Esophagus squamous epithelium (tissue), 5 donors: Measurements from ENCODE around the gene SPEN. TPM values are rescaled to one million over a fixed set of nuclear protein-coding genes. Genes with fewer than 3 reads are reported as not detected.
"Not testable (repeated sequence)": the region's sequence is repeated elsewhere in the genome, so short reads cannot be mapped to it uniquely, and the experiment has no call there.

Experiments used
- DNase-seq: peaks from one replicate; lab custom pipeline; 2025; lab: John Stamatoyannopoulos, UW
- H3K27ac ChIP-seq, 4 donors: fragments of 200-600 bp; sonication (generic); one replicate each; pipeline ENCODE4 v1.5.1; 2016 to 2019; ENCODE audit warnings: mild to moderate bottlenecking in 1 of 4
- H3K27me3 ChIP-seq, 4 donors: fragments of 200-600 bp; sonication (generic); 1 replicate in 3 of 4; 2 replicates in 1 of 4; pipeline versions ENCODE4 v1.5.1 to v1.6.0; 2017 to 2021; ENCODE audit warnings: antibody characterized with exemption in 1 of 4
- H3K36me3 ChIP-seq, 3 donors: fragments of 200-600 bp; sonication (generic); one replicate each; pipeline ENCODE4 v1.5.1; 2016 to 2019
- H3K4me1 ChIP-seq, 3 donors: fragments of 200-600 bp; sonication (generic); one replicate each; pipeline ENCODE4 v1.5.1; 2017 to 2019
- H3K4me3 ChIP-seq, 4 donors: fragments of 200-600 bp; sonication (generic); 1 replicate in 3 of 4; 2 replicates in 1 of 4; pipeline ENCODE4 v1.5.1; 2016 to 2019; ENCODE audit warnings: mild to moderate bottlenecking in 2 of 4, moderate library complexity in 1 of 4
- H3K9me3 ChIP-seq, 3 donors: fragments of 200-600 bp; sonication (generic); one replicate each; pipeline ENCODE4 v1.5.1; 2016 to 2019
- POLR2A ChIP-seq, 4 donors: fragments of 450-650 bp; IDR thresholded peaks; one replicate each; pipeline ENCODE4 v1.6.1; 2017; ENCODE audit warnings: antibody characterized with exemption in 4 of 4, mild to moderate bottlenecking in 4 of 4, moderate library complexity in 3 of 4
- WGBS, 2 donors: methylation state at CpG; one replicate each; pipeline ENCODE4 v1.1.5; 2018; 5-methylcytosine and 5-hydroxymethylcytosine counted together
- intact Hi-C: fragments of 100-400 bp; cut with DNase I; formaldehyde crosslinking; loops from one replicate; pipeline ENCODE4 v1.15.0; 2022
- total RNA-seq, 4 donors: library from RNA; depleted of rRNA; stranded (reverse); fragments of >200 nt; gene quantifications; one replicate each; pipeline ENCODE4 v1.1.0, GENCODE V29; 2016
- TF ChIP-seq, protein P1 (sequence below), 6 experiments: fragments of 450-650 bp in 4 of 6; fragments of 200-600 bp in 2 of 6; sonication (generic) in 2 of 6; IDR thresholded peaks; one replicate each; pipeline ENCODE4 v1.5.1; 2016 to 2019; ENCODE audit warnings: antibody characterized with exemption in 6 of 6, mild to moderate bottlenecking in 4 of 6, moderate library complexity in 4 of 6
- donor health status: DM: yes; HTN: yes; CAD: no.

Gene SPEN
- total RNA-seq, 4 donors from 2014 or later = 22.4 to 36.0 (median 30.5) TPM

DNA sequence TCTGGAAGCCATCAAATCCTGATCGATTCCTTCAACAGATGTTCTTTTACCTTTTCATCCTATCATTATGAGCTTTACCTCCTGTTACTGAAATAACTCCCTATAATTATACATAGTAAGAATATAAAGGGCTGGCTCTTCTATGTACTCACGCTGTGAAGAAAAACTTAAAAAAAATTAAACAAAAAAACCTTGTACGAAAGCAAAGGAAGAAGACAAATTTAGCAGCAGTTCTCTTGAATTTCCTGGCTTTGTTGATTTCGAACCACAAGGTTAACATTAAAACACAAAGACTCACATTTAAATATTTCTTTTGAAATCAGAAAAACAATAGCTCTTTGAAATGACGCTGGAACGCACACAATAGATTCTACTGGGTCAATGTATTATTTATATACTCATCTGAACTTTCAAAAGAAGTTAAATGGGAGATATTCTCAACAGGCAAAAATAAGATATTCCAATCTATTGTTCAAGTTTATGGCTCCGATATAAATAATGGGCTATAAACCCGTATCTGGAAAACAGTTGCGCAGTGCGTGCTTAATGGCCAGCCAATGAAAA, 13.6 kb upstream of the SPEN start:
- DNase-seq = no peak
- intact Hi-C loops = no loop called here
- Histone ChIP-seq H3K4me3 (peak overlapping the region; percentile 63 to 86 (median 75)), H3K27me3 (no peaks in the 10 kb centered on the region), H3K4me1 (peaks cover 24 to 66% (median 30%) of the 10 kb centered on the region in 3 donors), H3K27ac (peak overlapping the region; percentile 99 to 100 (median 99)), H3K9me3 (no peaks in the 10 kb centered on the region), H3K36me3 (no peaks in the 10 kb centered on the region)
- WGBS, 2 donors = 0% methylated on average over 10 of the region's 10 CpGs
- no peak for TF ChIP-seq POLR2A (IDR thresholded peaks at IDR 0.05)
- TF ChIP-seq, protein P1, sequence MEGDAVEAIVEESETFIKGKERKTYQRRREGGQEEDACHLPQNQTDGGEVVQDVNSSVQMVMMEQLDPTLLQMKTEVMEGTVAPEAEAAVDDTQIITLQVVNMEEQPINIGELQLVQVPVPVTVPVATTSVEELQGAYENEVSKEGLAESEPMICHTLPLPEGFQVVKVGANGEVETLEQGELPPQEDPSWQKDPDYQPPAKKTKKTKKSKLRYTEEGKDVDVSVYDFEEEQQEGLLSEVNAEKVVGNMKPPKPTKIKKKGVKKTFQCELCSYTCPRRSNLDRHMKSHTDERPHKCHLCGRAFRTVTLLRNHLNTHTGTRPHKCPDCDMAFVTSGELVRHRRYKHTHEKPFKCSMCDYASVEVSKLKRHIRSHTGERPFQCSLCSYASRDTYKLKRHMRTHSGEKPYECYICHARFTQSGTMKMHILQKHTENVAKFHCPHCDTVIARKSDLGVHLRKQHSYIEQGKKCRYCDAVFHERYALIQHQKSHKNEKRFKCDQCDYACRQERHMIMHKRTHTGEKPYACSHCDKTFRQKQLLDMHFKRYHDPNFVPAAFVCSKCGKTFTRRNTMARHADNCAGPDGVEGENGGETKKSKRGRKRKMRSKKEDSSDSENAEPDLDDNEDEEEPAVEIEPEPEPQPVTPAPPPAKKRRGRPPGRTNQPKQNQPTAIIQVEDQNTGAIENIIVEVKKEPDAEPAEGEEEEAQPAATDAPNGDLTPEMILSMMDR (IDR thresholded peaks at IDR 0.05) = no peak

DNA sequence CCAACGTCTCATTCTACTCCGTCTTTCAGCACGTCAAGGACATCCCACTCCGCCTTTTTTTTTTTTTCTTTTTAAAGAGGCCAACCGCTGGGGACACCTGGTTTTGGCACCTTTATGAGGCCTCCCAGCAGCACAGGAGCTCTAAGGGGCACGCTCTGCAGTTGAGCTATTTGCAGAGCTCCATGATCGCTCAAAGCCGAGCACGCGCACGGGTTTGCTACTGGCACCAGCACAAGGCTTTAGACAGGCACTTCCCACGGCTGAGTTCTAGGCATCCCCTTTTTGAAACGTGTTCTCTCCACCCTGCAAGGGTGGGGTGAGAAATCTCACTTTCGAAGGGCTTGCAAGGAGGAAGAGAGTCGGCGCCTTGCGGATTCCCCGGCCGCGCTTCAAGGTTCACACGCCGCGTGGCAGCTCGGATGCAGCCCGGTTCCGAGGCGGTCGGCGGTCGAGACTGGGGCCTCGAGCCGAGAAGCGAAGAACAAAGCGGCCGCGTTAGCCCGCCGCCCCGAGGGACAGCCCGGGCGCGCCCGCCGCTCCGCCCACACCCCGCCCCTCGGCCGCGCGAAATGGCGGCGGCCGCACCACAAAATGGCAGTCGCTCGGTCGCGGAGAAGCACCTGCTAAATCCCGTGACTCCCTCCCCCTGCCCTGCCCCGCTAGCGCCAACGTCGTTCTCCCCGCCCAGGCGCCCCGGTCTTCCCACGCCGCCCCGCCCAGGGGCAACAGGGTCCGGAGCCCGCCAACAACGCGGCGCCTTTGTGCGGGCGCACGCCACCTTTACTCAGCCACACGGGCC, 12.9 kb upstream of the SPEN start:
- no peaks in the 10 kb centered on the region for H3K9me3 ChIP-seq
- TF ChIP-seq, protein P1 (IDR thresholded peaks at IDR 0.05) = peak in 1 of 6 experiments; percentile 2
- peak in 3 of 4 donors; percentile 6 to 80 (median 58) for TF ChIP-seq POLR2A (IDR thresholded peaks at IDR 0.05)
- DNase-seq = peak; percentile 50
- 1% methylated on average over 10 to 21 of the region's 77 CpGs for WGBS, 2 donors
- no peaks in the 10 kb centered on the region for H3K27me3 ChIP-seq
- no peaks in the 10 kb centered on the region for H3K36me3 ChIP-seq
- H3K4me1 ChIP-seq = peaks cover 23 to 60% (median 27%) of the 10 kb centered on the region in 3 donors
- intact Hi-C loops = no loop called here
- peak overlapping the region; percentile 99 to 100 (median 99) for H3K27ac ChIP-seq
- H3K4me3 ChIP-seq = peak overlapping the region; percentile 63 to 86 (median 75)

DNA sequence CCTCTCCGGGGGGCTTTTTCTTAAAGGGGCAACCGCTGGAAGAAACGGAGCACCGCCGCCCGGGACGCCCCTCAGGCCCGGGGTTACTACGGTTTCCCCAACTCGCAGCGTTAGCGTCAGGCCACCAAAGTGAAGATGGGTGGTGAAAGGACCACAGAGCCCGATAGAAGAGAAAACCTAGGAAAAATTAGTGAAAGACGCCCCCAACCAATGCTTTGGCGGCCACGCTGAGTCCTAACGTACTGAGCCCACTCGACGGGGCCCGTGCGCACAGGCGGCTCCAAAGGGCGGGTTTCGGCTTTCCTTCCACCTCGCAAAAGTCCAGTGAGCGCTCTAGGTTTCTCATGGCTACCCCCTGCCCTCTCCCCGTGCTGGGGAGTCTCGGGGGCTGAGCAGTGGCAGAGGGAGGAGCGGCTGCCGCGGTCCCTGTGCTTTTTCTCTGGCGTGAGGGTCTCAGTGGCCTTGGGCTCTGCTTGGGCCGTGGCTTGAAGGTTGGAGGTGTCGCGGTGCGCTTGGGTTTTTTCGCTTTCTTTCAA, 12.2 kb upstream of the SPEN start:
- WGBS, 2 donors = 0 to 1% methylated on average over 12 to 19 of the region's 37 CpGs
- DNase-seq = no peak
- intact Hi-C loops = no loop called here

DNA sequence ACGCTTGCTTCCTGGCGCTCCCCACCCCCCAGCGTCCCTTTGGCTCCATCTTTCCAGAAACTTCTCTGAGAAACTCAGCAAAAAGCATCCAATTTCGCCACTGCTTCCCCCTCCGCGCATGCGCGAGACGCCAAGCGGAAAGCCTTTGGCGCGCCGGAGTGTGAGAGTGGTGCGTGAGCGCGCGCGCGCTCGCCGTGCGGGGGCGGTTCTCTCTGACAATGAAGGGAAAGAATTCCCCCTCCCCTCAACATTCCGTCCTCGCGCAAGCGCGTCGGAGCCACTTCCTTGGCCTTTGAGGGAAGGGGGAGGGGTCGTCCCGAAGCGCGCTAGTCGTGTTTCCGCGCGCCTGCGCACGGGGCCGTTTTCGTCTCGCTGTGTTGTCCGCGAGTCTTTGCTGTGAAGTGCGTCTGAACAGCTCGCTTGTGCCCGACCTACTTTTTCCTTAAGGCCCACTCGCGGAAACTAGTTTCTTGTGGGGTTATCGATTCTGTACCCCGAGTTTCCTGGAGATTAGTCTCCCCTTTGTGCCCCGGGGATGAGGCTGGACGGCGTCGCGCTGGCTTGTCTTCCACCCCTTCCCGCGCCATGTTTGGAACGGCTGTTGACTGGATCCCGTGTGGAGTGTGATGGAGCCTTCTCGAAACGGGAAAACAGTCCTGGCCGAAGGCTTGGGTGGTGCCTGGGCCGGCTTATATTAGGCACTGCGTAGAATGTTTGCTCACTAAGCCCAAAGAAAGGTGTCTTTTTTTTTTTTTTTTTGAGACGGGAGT, 11.6 kb upstream of the SPEN start:
- intact Hi-C loops = no loop called here
- Histone ChIP-seq H3K4me3 (peak overlapping the region; percentile 63 to 86 (median 75)), H3K27ac (peak overlapping the region; percentile 99 to 100 (median 99)), H3K27me3 (no peaks in the 10 kb centered on the region), H3K9me3 (no peaks in the 10 kb centered on the region), H3K36me3 (no peaks in the 10 kb centered on the region), H3K4me1 (peaks cover 16 to 46% (median 22%) of the 10 kb centered on the region in 3 donors)
- TF ChIP-seq, protein P1 (IDR thresholded peaks at IDR 0.05) = peak in 1 of 6 experiments; percentile 45
- peak in 3 of 4 donors; percentile 78 to 92 (median 88) for TF ChIP-seq POLR2A (IDR thresholded peaks at IDR 0.05)
- 1 to 6% methylated on average over 16 to 59 of the region's 66 CpGs for WGBS, 2 donors
- peak; percentile 92 for DNase-seq

More for the DNA sequence above, 12.2 kb upstream of the SPEN start:
- Histone ChIP-seq H3K36me3 (no peaks in the 10 kb centered on the region), H3K4me1 (peaks cover 20 to 53% (median 25%) of the 10 kb centered on the region in 3 donors), H3K27me3 (no peaks in the 10 kb centered on the region), H3K9me3 (no peaks in the 10 kb centered on the region), H3K4me3 (peak overlapping the region; percentile 63 to 86 (median 75)), H3K27ac (peak overlapping the region; percentile 99 to 100 (median 99))
- TF ChIP-seq, protein P1 (IDR thresholded peaks at IDR 0.05) = no peak
- no peak for TF ChIP-seq POLR2A (IDR thresholded peaks at IDR 0.05)

DNA sequence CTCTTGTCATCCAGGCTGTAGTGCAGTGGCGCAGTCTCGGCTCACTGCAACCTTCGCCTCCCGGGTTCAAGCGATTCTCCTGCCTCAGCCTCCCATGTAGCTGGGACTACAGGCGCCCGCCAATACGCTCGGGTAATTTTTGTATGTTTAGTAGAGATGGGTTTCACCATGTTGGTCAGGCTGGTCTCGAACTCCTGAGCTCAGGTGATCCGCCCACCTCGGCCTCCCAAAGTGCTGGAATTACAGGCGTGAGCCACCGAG, 11.1 kb upstream of the SPEN start:
- H3K27ac ChIP-seq = peak overlapping the region; percentile 99 to 100 (median 99)
- H3K36me3 ChIP-seq, H3K9me3 ChIP-seq, DNase-seq, H3K27me3 ChIP-seq, intact Hi-C loops: not testable (repeated sequence)
- peak overlapping the region; percentile 63 to 86 (median 75) for H3K4me3 ChIP-seq
- 56 to 80% methylated on average over 1 to 10 of the region's 14 CpGs for WGBS, 2 donors
- H3K4me1 ChIP-seq = peaks cover 16 to 41% (median 17%) of the 10 kb centered on the region in 3 donors
